Activated naive CD4-positive, alpha-beta T cell treated with anti-CD3 and anti-CD28 coated beads, Interleukin-2, amount 50 U/mL, for 24 hours (primary cell): Measurements from ENCODE around the gene ABHD8.

ENCODE experiments used
- H3K27ac Mint-ChIP-seq: one replicate; pipeline ENCODE4 v1.8.0; 2021; ENCODE audit warnings: mild to moderate bottlenecking, mixed read lengths
- H3K27me3 Mint-ChIP-seq: one replicate; pipeline ENCODE4 v1.8.0; 2021; ENCODE audit warnings: mixed read lengths
- H3K36me3 Mint-ChIP-seq: one replicate; pipeline ENCODE4 v1.8.0; 2021; ENCODE audit warnings: mixed read lengths
- H3K4me1 Mint-ChIP-seq: one replicate; pipeline ENCODE4 v1.8.0; 2021; ENCODE audit warnings: mixed read lengths
- H3K4me3 Mint-ChIP-seq: one replicate; pipeline ENCODE4 v1.8.0; 2021; ENCODE audit warnings: mild to moderate bottlenecking, mixed read lengths
- H3K9me3 Mint-ChIP-seq: one replicate; pipeline ENCODE4 v1.8.0; 2021; ENCODE audit warnings: mixed read lengths

Gene ABHD8

GRCh38 chr19:17248011-17248776, 55.0 kb downstream of the ABHD8 start:
- Mint-ChIP-seq H3K27me3 (no peaks in the 10 kb centered on the region), H3K36me3 (no peaks in the 10 kb centered on the region), H3K9me3 (no peaks in the 10 kb centered on the region), H3K27ac (no peak overlapping the region), H3K4me1 (peaks cover 6% of the 10 kb centered on the region), H3K4me3 (no peak overlapping the region)

DNA sequence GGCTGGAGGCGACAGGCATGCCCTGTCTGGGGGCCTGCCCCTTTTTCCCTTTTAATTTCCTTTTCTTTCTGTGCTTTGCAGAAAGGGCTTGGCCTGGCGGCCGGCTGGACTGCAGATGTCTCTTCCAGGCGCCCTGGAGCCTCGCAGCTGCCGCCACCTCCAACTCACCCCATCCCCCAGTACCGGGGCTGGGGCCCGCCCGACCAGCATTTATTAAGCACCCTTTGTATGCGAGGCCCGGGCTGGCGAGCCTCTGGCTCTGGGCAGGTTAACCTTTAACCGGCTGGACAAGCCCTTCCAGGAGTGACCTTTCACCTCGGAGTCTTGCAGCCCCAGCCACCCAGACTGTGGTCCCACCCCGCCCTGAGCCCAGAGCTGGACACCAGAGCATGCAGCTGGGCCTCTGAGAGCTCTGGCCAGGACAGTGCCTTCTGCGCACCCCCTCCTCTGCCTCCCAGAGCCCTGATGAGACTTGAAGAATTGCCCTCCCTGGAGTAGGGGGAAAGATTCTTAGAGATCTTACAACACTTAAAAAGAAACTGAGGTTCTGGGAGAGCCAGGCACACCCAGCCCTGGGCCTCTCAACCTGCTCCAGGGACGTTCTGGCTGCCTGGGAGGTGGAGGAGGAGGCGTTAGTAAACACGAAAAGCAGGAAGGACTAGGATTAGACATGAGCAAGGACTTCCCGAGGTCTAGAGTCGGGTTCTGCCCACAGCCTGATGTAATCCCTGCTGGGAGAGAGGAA, 56.4 kb downstream of the ABHD8 start:
- no peaks in the 10 kb centered on the region for H3K9me3 Mint-ChIP-seq
- H3K27me3 Mint-ChIP-seq = no peaks in the 10 kb centered on the region
- H3K27ac Mint-ChIP-seq = peak overlapping the region; percentile 65

GRCh38 chr19:17245535-17245984, 57.7 kb downstream of the ABHD8 start, which contains the start of gene NR2F6:
TSS of gene NR2F6 (minus strand) at chr19:17245919. CDS start at chr19:17245220, 699 bp downstream.
- Mint-ChIP-seq H3K36me3 (no peaks in the 10 kb centered on the region), H3K27me3 (no peaks in the 10 kb centered on the region), H3K9me3 (no peaks in the 10 kb centered on the region), H3K4me3 (peak within 1 kb of the TSS; percentile 85), H3K27ac (no peak within 1 kb of the TSS), H3K4me1 (peaks cover 6% of the 10 kb centered on the region)

More for the DNA sequence above, 56.4 kb downstream of the ABHD8 start:
- Mint-ChIP-seq H3K36me3 (no peaks in the 10 kb centered on the region), H3K4me1 (peaks cover 6% of the 10 kb centered on the region), H3K4me3 (peak overlapping the region; percentile 85)

DNA sequence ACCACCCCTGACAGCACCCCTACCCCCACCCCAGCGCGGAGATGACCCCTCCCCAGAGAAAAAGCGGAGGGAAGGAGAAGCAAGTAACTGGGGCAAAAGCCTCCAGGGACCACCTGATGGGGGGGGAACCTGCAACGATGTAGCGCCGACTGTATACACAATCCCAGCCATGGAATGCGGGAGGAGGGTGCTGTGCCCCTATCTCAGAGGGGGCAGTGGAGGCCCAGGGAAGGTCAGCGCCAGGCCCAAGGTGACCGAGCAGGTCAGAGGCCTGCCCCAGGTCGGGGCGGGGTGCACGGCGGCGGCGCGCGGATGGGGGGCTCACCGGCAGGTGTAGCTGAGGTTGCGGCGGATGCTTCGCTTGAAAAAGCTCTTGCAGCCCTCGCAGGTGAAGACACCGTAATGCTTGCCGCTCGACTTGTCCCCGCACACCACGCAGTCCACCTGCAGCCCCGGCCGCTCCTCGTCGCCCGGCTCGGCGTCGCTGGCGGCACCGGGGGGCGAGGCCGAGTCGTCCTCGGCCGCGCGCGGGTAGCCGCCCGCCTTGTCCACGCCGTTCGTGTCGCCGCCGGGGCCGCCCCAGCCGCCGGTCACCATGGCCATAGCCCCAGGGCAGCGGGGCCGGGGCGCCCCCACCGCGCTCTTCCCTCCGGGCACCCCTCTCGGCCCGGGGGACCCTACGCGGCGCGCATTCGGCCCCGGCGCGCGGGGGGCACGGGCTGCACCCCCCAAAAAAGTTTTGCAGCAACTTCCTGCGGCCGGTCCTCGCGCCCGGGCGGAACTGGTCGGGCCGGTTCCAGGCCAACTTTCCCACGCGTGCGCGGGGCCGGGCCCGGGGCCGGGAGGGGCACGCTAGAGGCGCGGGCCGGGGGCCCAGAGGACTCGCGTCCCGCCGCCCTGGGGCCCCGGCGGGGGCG, 58.3 kb downstream of the ABHD8 start:
- no peaks in the 10 kb centered on the region for H3K27me3 Mint-ChIP-seq
- H3K27ac Mint-ChIP-seq = no peak overlapping the region
- no peaks in the 10 kb centered on the region for H3K36me3 Mint-ChIP-seq
- H3K4me1 Mint-ChIP-seq = peaks cover 6% of the 10 kb centered on the region
- no peaks in the 10 kb centered on the region for H3K9me3 Mint-ChIP-seq
- peak overlapping the region; percentile 64 for H3K4me3 Mint-ChIP-seq

DNA sequence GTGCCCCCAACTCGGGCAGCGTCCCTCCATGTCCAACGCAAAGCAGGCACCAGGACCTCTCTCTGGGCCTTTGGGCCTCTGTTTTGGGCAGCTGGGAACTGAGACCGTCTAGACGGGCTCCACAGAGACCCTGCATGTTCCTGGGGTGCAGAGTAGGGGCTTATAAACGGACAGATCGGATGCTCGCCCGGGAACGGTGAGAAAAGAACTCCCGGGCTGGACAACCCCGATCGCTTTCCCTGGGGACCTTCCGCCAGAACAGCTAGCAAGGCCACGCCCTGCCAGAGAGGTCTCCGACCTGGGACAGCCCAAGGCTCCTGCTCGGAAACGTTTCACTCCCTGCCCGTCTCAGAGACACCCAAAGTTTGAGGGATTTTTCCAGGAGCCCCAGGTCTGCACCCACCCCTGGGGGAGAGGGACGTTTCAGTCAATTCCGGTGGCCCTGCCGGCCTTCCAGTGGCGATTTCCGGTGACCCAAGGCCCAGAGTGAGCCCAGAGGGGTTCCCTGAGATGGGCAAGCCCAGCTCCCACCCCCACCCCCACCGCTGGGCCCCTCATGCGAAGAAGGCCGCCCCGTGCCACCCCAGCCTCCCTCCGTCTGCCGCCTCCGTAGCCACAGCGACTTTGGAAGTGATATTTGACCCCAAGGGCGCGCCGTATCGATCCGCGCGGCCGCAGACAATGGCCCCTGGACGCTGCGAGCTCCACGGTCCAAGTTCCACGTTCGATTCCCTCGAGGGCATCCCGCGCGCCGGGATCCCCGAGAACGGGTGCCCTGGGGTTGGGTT, 59.2 kb downstream of the ABHD8 start:
- H3K27me3 Mint-ChIP-seq = no peaks in the 10 kb centered on the region
- H3K9me3 Mint-ChIP-seq = no peaks in the 10 kb centered on the region
- H3K27ac Mint-ChIP-seq = no peak overlapping the region
- peak overlapping the region; percentile 64 for H3K4me3 Mint-ChIP-seq
- peaks cover 6% of the 10 kb centered on the region for H3K4me1 Mint-ChIP-seq
- H3K36me3 Mint-ChIP-seq = no peaks in the 10 kb centered on the region

GRCh38 chr19:17243211-17243829, 59.9 kb downstream of the ABHD8 start:
- Mint-ChIP-seq H3K4me3 (no peak overlapping the region), H3K9me3 (no peaks in the 10 kb centered on the region)

DNA sequence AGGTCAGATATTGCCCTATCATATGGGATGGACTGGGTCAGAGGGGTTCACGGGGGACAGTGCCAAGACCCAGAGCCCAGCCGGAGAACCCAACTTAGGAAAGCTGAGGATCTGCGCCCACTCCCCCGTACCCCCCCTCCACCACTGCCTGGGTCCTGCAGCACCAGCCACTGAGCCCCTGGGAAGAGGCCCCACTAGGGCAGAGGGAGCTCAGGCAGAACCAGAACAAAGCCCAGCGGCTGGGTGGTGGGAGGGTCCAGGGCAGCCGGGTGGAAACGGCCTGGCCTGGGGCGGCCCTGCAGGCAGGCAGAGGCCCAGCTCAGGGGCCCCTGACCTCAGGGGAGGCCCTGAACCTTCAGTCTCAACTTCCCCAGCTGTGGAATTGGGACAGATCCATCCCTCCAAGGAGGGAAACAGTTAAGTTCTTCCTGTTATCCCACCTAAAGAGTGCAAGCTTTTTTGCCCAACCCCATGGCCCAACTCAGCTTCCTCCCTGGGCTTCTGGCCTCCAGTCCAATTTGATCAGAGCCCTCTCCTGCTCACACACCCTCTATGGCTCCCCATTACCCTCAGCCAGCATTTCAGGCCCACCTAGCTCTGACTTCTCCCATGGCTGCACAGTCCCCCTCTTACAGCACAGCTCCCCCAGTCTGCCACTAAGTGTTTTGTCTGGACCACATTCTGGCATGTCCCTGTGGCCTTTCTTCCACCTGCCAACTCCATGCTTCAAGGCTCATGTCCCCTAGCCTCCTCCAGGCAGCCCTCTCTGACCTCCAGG, 60.6 kb downstream of the ABHD8 start:
- Mint-ChIP-seq H3K36me3 (no peaks in the 10 kb centered on the region), H3K27me3 (no peaks in the 10 kb centered on the region), H3K27ac (no peak overlapping the region), H3K9me3 (no peaks in the 10 kb centered on the region), H3K4me1 (peaks cover 9% of the 10 kb centered on the region), H3K4me3 (no peak overlapping the region)

More at GRCh38 chr19:17243211-17243829, 59.9 kb downstream of the ABHD8 start:
- Mint-ChIP-seq H3K4me1 (peaks cover 6% of the 10 kb centered on the region), H3K27me3 (no peaks in the 10 kb centered on the region), H3K36me3 (no peaks in the 10 kb centered on the region), H3K27ac (no peak overlapping the region)
